ACC112 (cell line): ENCODE results near the gene FKTN.
"Not testable (repeated sequence)": the region's sequence is repeated elsewhere in the genome, so short reads cannot be mapped to it uniquely, and the experiment has no call there.

Source experiments
- H2AFZ ChIP-seq: fragments of 200-600 bp; sonication (generic); one replicate; pipeline ENCODE4 v1.6.0; 2017; ENCODE audit warnings: antibody characterized with exemption, low read length; ENCODE audit not compliant: unreplicated experiment
- H3K27ac ChIP-seq: fragments of 200-600 bp; sonication (generic); 2 replicates; pipeline ENCODE4 v1.5.1; 2014; ENCODE audit warnings: low read depth, mild to moderate bottlenecking, antibody characterized with exemption, low read length, moderate library complexity
- H3K27me3 ChIP-seq: fragments of 200-600 bp; sonication (generic); 2 replicates; pipeline ENCODE4 v1.6.1; 2014; ENCODE audit warnings: mild to moderate bottlenecking, antibody characterized with exemption, low read length, moderate library complexity, mixed read lengths; ENCODE audit not compliant: insufficient read depth
- H3K36me3 ChIP-seq: fragments of 200-600 bp; sonication (generic); 2 replicates; pipeline ENCODE4 v1.6.1; 2016; ENCODE audit warnings: mild to moderate bottlenecking, antibody characterized with exemption, low read length, moderate library complexity, mixed read lengths; ENCODE audit not compliant: insufficient read depth
- H3K4me1 ChIP-seq: fragments of 200-600 bp; sonication (generic); one replicate; pipeline ENCODE4 v1.6.1; 2016; ENCODE audit warnings: low read length, mixed read lengths; ENCODE audit not compliant: insufficient read depth, unreplicated experiment, control insufficient read depth
- H3K4me3 ChIP-seq: fragments of 200-600 bp; sonication (generic); 2 replicates; pipeline ENCODE4 v1.5.1; 2014; ENCODE audit warnings: mild to moderate bottlenecking, low read depth, low read length
- H3K79me2 ChIP-seq: fragments of 200-600 bp; sonication (generic); one replicate; pipeline ENCODE4 v1.6.0; 2016; ENCODE audit warnings: low read length; ENCODE audit not compliant: control insufficient read depth, unreplicated experiment, insufficient read depth

FKTN gene

DNA sequence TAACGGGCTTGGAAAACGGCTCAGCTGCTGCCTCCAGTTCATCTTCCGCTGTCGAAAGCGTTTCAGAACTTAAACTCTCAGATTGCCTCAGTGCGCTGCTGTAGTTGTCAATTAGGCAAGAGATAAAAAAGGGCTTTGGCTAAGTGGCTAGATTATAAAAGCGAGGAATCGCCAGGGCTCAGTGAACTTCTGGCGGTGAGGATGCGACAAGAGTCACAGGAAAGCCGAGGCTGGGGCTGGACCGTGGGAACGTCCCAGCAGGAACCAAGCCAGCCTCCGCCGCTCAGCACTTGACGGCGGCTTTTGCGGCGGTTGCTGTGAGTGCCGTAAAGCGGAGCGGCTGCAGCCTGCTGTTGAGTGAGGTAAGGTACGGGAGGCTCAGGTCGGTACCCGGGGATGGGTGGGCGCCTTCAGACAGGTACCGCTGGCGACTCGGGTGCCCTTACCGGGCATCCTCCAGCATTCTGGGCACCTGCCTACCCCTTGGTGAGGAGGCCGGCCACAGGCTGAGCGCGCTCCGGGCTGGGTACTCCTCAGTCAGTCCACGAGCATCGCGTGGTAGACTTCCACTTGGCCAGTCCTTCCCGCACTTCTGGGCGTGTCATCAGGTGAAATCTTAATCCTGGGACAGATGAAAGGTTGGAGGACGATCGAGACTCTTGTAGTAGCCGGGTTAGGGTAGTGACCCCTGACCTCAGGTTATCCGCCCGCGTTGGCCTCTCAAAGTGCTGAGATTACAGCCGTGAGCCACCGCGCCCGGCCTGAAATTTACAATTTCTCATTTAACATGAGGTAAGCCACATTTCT is at the start of gene FKTN:
Gene FKTN, plus strand, starts transcription at position 328 of the 807 bp plus-strand sequence. CDS start 16,902 bp downstream, outside the sequence.
- Histone ChIP-seq H3K79me2 (peaks cover 14% of the 10 kb centered on the region), H3K27ac (peak within 1 kb of the TSS; percentile 61; the same call in 1 of the 2 replicates), H3K27me3 (no peaks in the 10 kb centered on the region), H3K4me1 (peaks cover 8% of the 10 kb centered on the region), H3K4me3 (peak within 1 kb of the TSS; percentile 98), H3K36me3 (peaks cover 17% of the 10 kb centered on the region), H2AFZ (peak within 1 kb of the TSS; percentile 100)

DNA sequence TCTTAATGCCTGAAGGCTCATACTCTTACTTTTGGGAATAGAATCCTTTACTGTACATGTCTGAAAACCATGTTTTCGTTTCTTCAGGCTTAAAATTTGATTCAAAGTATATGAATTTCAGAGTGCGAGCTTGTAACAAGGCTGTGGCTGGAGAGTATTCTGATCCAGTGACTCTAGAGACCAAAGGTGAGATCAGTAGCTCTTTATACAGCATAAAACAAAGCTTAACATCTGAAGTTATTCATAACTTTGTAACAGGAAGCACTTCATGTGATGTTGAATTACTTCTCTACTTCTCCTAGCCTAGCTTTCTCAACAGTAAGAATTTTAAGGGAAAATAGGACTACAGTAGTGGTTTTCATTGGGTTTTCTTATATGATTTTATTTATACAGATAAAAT is 49.4 kb upstream of the FKTN start:
- Histone ChIP-seq H3K4me3 (no peak overlapping the region), H3K36me3 (peaks cover 10% of the 10 kb centered on the region), H3K4me1 (peaks cover 23% of the 10 kb centered on the region), H3K27me3 (no peaks in the 10 kb centered on the region), H2AFZ (no peak overlapping the region), H3K27ac (no peak overlapping the region), H3K79me2 (no peaks in the 10 kb centered on the region)

- Histone ChIP-seq H3K4me3 (peak overlapping the region; percentile 15; the same call in 1 of the 2 replicates), H3K27me3 (no peaks in the 10 kb centered on the region), H3K4me1 (peaks cover 19% of the 10 kb centered on the region), H3K36me3 (peaks cover 14% of the 10 kb centered on the region), H2AFZ (no peak overlapping the region), H3K79me2 (no peaks in the 10 kb centered on the region), H3K27ac (peak overlapping the region; percentile 59)
Observed at GRCh38 chr9:105510024-105510423, 47.9 kb upstream of the FKTN start.

DNA sequence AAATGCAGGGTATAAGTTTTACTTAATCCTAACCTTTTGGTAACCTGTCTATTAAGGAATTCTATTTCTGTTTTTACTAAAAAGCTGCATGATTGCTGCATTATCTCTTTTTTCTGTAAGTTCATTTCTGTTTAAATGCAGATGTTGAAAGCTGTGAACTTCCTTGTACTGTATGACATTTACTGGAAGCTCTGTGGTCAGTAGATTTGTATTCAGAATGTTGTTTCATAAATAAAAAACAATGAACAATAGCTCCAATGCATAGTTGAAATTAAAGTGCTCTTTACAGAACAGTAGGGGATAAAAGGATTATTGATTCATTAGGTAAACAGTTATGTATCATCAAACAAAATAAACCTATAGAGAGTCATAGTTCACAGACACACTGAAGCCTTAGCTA is 46.5 kb upstream of the FKTN start:
- no peaks in the 10 kb centered on the region for H3K79me2 ChIP-seq
- peaks cover 17% of the 10 kb centered on the region for H3K36me3 ChIP-seq
- H2AFZ ChIP-seq, result no peak overlapping the region
- H3K27ac ChIP-seq, result no peak overlapping the region
- H3K27me3 ChIP-seq, result no peaks in the 10 kb centered on the region
- H3K4me1 ChIP-seq, result peaks cover 19% of the 10 kb centered on the region
- no peak overlapping the region for H3K4me3 ChIP-seq

DNA sequence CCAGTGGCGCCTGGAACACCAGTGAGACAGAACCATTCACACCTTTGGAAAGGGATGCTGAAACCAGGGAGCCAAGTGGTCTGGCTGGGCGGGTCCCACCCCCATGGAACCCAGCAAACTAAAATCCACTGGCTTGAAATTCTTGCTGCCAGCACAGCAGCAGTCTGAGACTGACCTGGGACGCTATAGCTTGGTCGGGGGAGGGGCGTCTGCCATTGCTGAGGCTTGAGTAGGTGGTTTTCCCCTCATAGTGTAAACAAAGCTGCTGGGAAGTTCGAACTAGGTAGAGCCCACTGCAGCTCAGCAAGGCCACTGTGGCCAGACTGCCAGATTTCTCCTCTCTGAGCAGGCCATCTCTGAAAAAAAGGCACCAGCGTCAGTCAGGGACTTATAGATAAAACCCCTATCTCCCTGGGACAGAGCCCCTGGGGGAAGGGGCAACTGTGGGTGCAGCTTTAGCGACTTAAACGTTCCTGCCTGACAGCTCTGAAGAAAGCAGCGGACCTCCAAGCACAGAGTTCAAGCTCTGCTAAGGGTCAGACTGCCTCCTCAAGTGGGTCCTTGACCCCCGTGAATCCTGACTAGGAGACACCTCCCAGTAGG is 42.0 kb upstream of the FKTN start:
- H2AFZ ChIP-seq, result no peak overlapping the region
- H3K79me2 ChIP-seq, result no peaks in the 10 kb centered on the region
- peaks cover 12% of the 10 kb centered on the region for H3K36me3 ChIP-seq
- H3K27me3 ChIP-seq, result no peaks in the 10 kb centered on the region
- peaks cover 1% of the 10 kb centered on the region for H3K4me1 ChIP-seq
- no peak overlapping the region for H3K27ac ChIP-seq
- H3K4me3 ChIP-seq, result no peak overlapping the region

DNA sequence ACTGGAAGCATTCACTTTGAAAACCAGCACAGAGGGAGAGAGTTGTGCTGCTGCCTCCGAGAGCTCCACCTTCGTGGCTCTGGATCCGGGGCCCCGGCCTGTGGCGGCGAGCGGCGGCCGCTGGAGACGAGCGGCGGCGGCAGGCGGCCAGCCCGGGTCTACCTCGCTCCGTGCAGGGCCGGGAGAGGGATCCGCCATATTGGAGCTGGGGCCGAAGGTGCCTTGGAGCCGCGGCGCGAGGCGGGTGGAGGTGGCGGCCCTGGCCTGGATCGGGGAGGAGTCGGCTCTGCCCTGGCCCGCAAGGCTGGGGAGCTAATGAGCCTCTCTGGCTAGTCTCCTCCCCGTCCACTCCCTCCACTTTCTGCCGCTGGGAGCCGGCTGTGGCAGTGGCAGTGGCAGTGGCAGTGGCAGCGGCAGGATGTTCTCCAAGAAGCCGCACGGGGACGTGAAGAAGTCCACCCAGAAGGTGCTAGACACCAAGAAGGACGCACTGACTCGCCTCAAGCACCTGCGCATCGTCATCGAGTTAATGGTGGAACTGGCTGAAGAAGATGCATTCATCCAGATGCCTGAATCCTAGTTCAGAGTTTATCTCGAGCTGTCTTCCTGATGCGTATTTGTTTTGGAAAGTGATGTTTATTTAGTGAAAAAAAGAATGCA is 38.1 kb upstream of the FKTN start:
- not testable (repeated sequence) for H3K4me1 ChIP-seq, H3K4me3 ChIP-seq, H2AFZ ChIP-seq, H3K36me3 ChIP-seq, H3K27ac ChIP-seq, H3K27me3 ChIP-seq, H3K79me2 ChIP-seq

GRCh38 chr9:105520992-105521391 is 36.9 kb upstream of the FKTN start:
- not testable (repeated sequence) for H3K27ac ChIP-seq, H3K27me3 ChIP-seq, H3K4me1 ChIP-seq, H2AFZ ChIP-seq, H3K4me3 ChIP-seq, H3K36me3 ChIP-seq, H3K79me2 ChIP-seq

DNA sequence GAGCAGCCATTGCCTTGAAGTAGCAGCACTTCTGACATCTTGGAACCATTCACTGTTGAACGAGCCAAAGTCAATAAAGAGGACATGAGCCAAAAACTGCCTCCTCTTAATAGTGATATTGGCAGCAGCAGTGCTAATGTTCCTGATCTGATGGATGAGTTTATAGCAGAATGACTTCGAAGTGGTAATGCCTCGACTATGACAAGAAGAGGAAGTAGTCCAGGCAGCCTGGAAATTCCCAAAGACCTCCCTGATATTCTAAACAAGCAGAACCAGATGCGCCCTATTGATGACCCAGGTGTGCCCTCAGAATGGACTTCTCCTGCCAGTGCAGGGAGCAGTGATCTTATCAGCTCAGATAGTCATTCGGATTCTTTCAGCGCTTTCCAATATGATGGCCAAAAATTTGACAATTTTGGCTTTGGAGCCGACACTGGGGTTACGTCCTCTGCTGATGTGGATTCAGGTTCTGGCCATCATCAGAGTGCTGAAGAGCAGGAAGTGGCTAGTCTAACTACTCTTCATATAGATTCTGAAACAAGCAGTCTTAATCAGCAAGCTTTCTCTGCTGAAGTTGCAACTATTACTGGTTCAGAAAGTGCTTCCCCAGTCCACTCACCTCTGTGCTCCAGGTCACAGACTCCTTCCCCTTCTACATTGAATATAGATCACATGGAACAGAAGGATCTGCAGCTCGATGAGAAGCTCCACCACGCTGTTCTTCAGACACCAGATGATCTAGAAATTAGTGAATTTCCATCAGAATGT is 35.1 kb upstream of the FKTN start:
- not testable (repeated sequence) for H3K4me1 ChIP-seq, H3K27me3 ChIP-seq, H3K27ac ChIP-seq, H3K79me2 ChIP-seq, H3K36me3 ChIP-seq, H2AFZ ChIP-seq, H3K4me3 ChIP-seq

DNA sequence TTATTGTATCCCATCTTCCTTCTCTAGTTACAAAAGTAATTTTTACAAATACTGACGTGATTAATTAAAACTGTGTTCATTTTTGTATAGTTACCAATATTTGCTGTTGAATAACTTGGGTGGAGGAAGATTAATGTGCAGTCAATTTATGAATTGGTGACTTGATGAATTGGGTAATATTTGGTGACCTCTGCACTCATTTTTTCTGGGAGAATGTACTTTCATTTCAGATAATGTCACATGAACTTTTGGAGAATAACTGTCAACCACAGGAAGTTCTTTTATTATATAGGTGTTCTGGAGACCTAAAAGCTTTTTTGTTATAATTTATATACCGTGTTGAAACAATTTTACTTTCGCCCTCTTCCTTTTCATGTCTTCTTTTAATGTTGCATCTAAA is 26.4 kb upstream of the FKTN start:
- Histone ChIP-seq H3K36me3 (0 out of 2 replicates have a peak, but pooled peaks cover 2% of the 10 kb centered on the region), H3K79me2 (no peaks in the 10 kb centered on the region), H3K4me1 (peaks cover 22% of the 10 kb centered on the region), H3K27ac (peak overlapping the region; percentile 27; the same call in 1 of the 2 replicates), H3K4me3 (no peak overlapping the region), H2AFZ (no peak overlapping the region), H3K27me3 (no peaks in the 10 kb centered on the region)

GRCh38 chr9:105535920-105536668 is 21.8 kb upstream of the FKTN start:
- Histone ChIP-seq H3K27me3 (no peaks in the 10 kb centered on the region), H3K4me1 (peaks cover 20% of the 10 kb centered on the region), H3K79me2 (no peaks in the 10 kb centered on the region), H3K27ac (no peak overlapping the region), H3K36me3 (0 out of 2 replicates have a peak, but pooled peaks cover 2% of the 10 kb centered on the region), H2AFZ (no peak overlapping the region), H3K4me3 (no peak overlapping the region)
